Small intestine (tissue), 7 donors: Measurements from ENCODE around the gene NT5M. TPM values are rescaled to one million over a fixed set of nuclear protein-coding genes. Genes with fewer than 3 reads are reported as not detected.

Experiments
- DNase-seq, 2 donors: peaks; one replicate each; pipeline versions ENCODE4 v3.0.0 to v3.0.0-alpha.2; 2013
- FAIRE-seq: peaks from 2 replicates; lab custom pipeline; 2012; peaks lifted over from hg19 to GRCh38; lab: Jason Lieb, UNC
- H3K27ac ChIP-seq, 3 donors: one replicate each; pipeline ENCODE4 v1.5.1; 2013; ENCODE audit warnings: low read length in 2 of 3, mild to moderate bottlenecking in 2 of 3, control low read depth in 1 of 3, inconsistent platforms in 1 of 3, low read depth in 1 of 3, moderate library complexity in 1 of 3
- H3K27me3 ChIP-seq, 3 donors: one replicate each; pipeline ENCODE4 v1.6.1; 2013; ENCODE audit warnings: low read length in 3 of 3, inconsistent platforms in 1 of 3; ENCODE audit not compliant: control insufficient read depth in 3 of 3, insufficient read depth in 3 of 3
- H3K36me3 ChIP-seq, 3 donors: one replicate each; pipeline ENCODE4 v1.6.1; 2013; ENCODE audit warnings: low read length in 3 of 3, inconsistent platforms in 1 of 3, low read depth in 1 of 3, mild to moderate bottlenecking in 1 of 3, moderate library complexity in 1 of 3; ENCODE audit not compliant: control insufficient read depth in 3 of 3, insufficient read depth in 2 of 3
- H3K4me1 ChIP-seq, 3 donors: one replicate each; pipeline ENCODE4 v1.6.1; 2013; ENCODE audit warnings: low read length in 2 of 3, inconsistent platforms in 1 of 3, low read depth in 1 of 3, mild to moderate bottlenecking in 1 of 3, moderate library complexity in 1 of 3; ENCODE audit not compliant: control insufficient read depth in 3 of 3, insufficient read depth in 2 of 3
- H3K4me3 ChIP-seq, 3 donors: one replicate each; pipeline ENCODE4 v1.5.1; 2013; ENCODE audit warnings: low read length in 3 of 3, control low read depth in 1 of 3, inconsistent platforms in 1 of 3, low read depth in 1 of 3, mild to moderate bottlenecking in 1 of 3, moderate library complexity in 1 of 3
- H3K9me3 ChIP-seq, 2 donors: one replicate each; pipeline ENCODE4 v1.6.1; 2013; ENCODE audit warnings: low read depth in 1 of 2, low read length in 1 of 2; ENCODE audit not compliant: control insufficient read depth in 2 of 2, insufficient read depth in 1 of 2
- WGBS, 3 donors: extraction: QIAGEN DNeasy Blood & Tissue Kit; methylation state at CpG; one replicate each; pipeline ENCODE4 v1.1.7; 2013; 5-methylcytosine and 5-hydroxymethylcytosine counted together
- polyA plus RNA-seq, 4 donors: library from polyadenylated mRNA; stranded (reverse) in 3 of 4; unstranded in 1 of 4; fragments of 200-250 nt in 3 of 4; fragments of 120-200 nt in 1 of 4; gene quantifications; one replicate each; pipeline versions ENCODE4 v1.2.1 to v1.2.3, GENCODE V29; 2013
- donor health status: healthy with polysubstance abuse.
- donor health status: control.
- donor health status: control.
- donor health status: Bipolar disorder and iron deficiency.
- donor health status: healthy.

The NT5M gene
- polyA plus RNA-seq, 4 donors = 0.54 to 2.1 (median 1.6) TPM; not detected in 1

DNA sequence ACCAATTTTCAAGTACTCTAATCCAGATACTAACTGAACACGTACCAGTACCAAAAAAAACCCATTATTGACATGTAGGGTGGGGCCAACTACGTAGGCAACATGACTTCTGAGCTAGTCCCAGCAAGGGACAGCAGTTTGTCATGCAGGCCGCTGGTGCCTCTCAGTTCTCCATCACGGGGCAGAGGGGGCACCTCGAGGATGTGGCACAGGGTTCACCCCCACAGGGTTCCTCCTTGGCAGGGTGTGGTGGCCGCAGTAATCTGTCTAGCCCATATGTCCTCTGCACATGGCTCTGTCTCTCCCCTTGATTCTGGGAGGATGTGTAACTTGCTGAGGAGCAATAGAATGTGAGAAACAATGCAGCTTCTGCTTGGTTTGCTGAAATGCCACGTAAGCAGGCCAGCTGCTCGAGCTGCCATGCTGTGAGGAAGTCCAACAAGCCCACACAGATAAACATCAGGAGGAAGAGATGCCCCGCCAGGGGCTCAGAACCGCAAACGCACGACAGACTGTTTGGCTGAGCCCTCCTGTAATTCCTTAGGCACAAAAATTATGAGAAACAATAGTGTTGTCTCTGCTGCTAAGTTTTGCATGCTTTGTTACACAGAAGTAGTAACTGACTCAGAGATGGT, 62.4 kb downstream of the NT5M start:
- H3K9me3 ChIP-seq = peaks cover 0 to 3% of the 10 kb centered on the region in 2 donors
- DNase-seq (no peak), FAIRE-seq (no peak)
- H3K27me3 ChIP-seq = peaks cover 0 to 3% (median 0%) of the 10 kb centered on the region in 3 donors
- 81 to 88% (median 85%) methylated on average over 12 of the region's 12 CpGs for WGBS, 3 donors
- H3K36me3 ChIP-seq = no peaks in the 10 kb centered on the region
- no peaks in the 10 kb centered on the region for H3K4me1 ChIP-seq
- H3K27ac ChIP-seq = no peak overlapping the region
- no peak overlapping the region for H3K4me3 ChIP-seq

DNA sequence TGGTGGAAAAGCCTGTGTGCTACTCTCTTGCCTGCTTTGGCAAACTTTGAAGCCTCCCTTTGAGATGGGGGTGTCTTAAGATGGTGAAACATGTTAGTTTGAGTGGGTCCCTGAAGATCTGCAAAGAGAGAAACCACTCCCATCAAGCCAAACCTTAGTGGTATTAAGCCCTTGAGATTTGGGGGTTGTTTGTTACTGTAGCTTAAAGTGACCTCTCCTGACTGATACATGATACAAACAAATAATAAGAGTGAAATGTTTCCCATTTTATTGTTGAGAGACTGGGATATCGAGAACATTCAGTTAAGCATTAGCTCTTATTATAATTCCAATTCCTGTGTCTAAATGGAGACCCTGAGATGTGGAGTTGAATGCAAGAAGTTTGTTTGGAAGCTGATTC, 63.1 kb downstream of the NT5M start:
- Histone ChIP-seq H3K27ac (no peak overlapping the region), H3K27me3 (peaks cover 0 to 3% (median 0%) of the 10 kb centered on the region in 3 donors), H3K4me1 (peaks cover 0 to 1% (median 0%) of the 10 kb centered on the region in 3 donors), H3K36me3 (no peaks in the 10 kb centered on the region), H3K9me3 (peaks cover 0 to 3% of the 10 kb centered on the region in 2 donors), H3K4me3 (no peak overlapping the region)
- 86 to 96% (median 96%) methylated on average over 1 of the region's 1 CpG for WGBS, 3 donors
- no peak for DNase-seq
- no peak for FAIRE-seq

DNA sequence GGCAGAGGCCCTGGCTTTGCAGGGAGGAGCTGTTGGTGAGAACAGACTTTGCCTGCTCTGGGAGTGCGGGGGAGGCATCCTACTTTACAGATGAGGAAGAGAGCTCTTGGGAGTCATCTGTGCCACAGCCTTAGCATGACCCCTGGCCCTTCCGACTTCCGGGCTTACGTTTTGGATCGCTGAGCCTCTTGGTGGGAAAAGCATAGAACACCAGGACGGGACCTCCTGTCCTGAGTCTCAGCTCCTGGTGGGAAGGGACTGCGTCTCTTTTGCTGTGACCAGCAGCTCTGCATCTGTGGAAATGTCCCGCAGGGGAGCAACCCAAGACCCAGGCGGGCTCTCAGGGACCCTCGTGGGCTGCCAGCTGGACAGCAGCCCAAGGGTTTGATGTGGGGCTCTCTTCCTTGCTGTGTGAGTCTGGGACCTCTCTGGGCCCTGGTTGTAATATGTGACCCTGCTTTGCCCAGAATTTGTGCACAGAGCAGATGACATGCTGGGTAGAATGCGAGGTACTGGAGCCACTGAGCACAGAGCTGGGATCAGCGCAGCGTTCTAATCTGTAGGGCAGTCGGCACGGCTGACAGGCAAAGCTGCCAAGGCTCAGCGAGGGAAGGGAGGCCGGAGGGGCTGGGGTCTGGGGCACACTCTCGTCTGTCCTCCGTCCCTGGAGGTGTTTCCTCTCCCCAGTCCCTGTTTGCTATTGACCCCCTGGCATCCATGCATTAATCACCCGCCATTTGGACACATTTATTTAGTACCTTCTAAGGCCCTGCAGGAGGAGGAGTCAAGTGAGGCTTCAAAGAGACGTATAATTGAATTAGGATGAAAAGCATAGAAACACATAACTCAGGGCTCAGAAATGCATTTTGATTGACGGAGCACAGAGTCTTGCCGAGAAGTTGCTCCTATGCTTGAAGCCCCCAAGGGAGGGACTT, 64.0 kb downstream of the NT5M start:
- FAIRE-seq = no peak

DNA sequence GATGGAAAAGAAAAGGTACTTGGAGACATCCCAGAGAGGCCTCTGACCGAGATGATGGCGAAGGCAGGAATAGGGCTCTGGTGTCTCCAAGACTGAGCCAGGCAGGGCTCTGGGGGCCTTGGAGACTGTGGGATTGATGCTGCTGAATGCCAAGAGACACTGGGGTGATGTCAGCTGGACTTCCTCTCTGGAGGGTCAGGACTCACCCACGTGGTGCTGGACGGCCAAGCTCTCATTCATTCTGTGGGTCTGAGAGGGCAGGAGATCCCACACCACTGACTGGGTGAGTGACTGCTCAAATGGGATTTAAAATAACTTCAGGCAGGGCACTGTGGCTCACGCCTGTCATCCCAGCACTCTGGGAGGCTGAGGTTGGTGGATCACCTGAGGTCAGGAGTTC, 64.8 kb downstream of the NT5M start:
- H3K4me3 ChIP-seq = no peak overlapping the region
- FAIRE-seq = no peak
- H3K9me3 ChIP-seq = peaks cover 0 to 3% of the 10 kb centered on the region in 2 donors
- H3K27me3 ChIP-seq = peaks cover 0 to 3% (median 0%) of the 10 kb centered on the region in 3 donors
- DNase-seq = no peak
- H3K36me3 ChIP-seq = no peaks in the 10 kb centered on the region
- H3K4me1 ChIP-seq = peaks cover 0 to 7% (median 0%) of the 10 kb centered on the region in 3 donors
- 71 to 79% (median 75%) methylated on average over 5 of the region's 5 CpGs for WGBS, 3 donors
- H3K27ac ChIP-seq = no peak overlapping the region

More for the DNA sequence above, 64.0 kb downstream of the NT5M start:
- no peaks in the 10 kb centered on the region for H3K36me3 ChIP-seq
- H3K27me3 ChIP-seq = peaks cover 0 to 3% (median 0%) of the 10 kb centered on the region in 3 donors
- WGBS, 3 donors = 81 to 94% (median 86%) methylated on average over 23 of the region's 23 CpGs
- no peak overlapping the region for H3K4me3 ChIP-seq
- H3K4me1 ChIP-seq = peaks cover 0 to 7% (median 0%) of the 10 kb centered on the region in 3 donors
- no peak for DNase-seq
- H3K27ac ChIP-seq = no peak overlapping the region
- H3K9me3 ChIP-seq = peaks cover 0 to 3% of the 10 kb centered on the region in 2 donors

DNA sequence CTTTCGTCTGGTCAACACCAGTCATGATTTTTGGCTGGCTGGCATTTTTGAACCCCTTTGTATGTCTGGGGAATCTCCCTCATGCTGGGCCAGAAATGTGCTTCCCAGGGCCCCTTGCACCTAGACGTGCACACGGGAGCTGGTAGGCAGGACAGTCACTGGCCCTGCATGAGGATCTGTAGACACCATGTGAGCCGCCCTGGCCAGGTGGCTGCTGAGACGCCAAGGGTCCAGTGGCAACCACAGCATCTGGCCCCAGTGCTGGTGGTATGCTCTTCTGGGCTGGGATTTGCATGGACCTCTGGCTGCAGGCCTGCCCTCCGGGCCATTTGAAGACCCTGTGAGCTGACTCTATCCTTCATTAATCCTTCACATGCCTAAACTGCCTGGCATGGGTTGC, 67.5 kb downstream of the NT5M start:
- no peak for FAIRE-seq

DNA sequence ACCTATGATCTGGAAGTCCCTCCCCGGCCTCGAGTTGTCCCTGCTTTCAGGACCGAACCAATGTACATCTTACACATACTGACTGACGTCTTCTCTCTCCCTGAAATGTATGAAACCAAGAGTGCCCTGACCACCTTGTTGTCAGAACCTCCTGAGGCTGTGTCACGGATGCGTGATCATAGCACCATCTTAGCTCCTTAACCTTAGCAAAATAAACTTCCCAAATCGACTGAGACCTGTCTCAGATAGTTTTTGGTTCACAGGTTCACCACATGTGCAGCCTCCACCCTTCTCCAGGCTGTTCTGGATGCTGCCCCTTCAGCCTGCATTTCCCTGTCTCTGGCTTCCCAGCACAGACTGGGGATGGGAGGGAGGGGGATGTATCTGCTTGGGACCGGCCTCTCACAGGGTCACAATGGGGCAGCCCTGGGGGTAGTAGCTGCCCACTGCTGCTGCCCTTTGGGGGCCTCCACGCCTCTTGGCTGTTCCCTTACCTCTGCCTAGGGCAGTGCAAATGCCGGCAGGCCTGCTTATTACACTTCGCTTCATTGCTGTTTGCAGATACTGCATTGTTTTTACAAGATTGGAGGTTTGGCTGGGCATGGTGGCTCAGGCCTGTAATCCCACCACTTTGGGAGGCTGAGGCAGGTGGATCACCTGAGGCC, 69.8 kb downstream of the NT5M start:
- no peak for FAIRE-seq
- no peak overlapping the region for H3K4me3 ChIP-seq
- no peaks in the 10 kb centered on the region for H3K27me3 ChIP-seq
- DNase-seq = no peak
- peaks cover 0 to 7% (median 0%) of the 10 kb centered on the region in 3 donors for H3K4me1 ChIP-seq
- WGBS, 3 donors = 77 to 84% (median 80%) methylated on average over 11 of the region's 11 CpGs
- H3K27ac ChIP-seq = no peak overlapping the region
- H3K36me3 ChIP-seq = no peaks in the 10 kb centered on the region
- H3K9me3 ChIP-seq = no peaks in the 10 kb centered on the region

More for the DNA sequence above, 67.5 kb downstream of the NT5M start:
- Histone ChIP-seq H3K9me3 (peaks cover 0 to 1% of the 10 kb centered on the region in 2 donors), H3K4me3 (no peak overlapping the region), H3K27me3 (peaks cover 0 to 3% (median 0%) of the 10 kb centered on the region in 3 donors), H3K27ac (no peak overlapping the region), H3K36me3 (no peaks in the 10 kb centered on the region), H3K4me1 (peaks cover 0 to 7% (median 0%) of the 10 kb centered on the region in 3 donors)
- WGBS, 3 donors = 90 to 98% (median 90%) methylated on average over 6 of the region's 6 CpGs
- DNase-seq = no peak

DNA sequence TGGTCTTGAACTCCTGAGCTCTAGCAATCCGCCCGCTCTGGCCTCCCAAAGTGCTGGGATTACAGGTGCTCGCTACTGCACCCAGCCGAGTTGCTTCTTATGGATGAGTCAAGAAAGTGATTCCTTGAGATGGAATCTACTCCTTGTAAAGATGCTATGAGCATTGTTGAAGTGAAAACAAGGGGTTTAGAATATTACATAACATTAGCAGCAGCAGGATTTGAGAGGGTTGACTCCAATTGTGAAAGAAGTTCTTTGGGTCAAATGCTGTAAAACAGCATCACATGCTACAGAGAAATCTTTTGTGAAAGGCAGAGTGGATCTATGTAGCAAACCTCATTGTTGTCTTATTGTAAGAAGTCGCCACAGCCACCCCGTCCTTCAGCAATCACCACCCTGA, 72.7 kb downstream of the NT5M start:
- Histone ChIP-seq H3K4me3 (no peak overlapping the region), H3K36me3 (no peaks in the 10 kb centered on the region), H3K27me3 (peaks cover 0 to 15% (median 0%) of the 10 kb centered on the region in 3 donors), H3K4me1 (peaks cover 0 to 7% (median 0%) of the 10 kb centered on the region in 3 donors), H3K27ac (no peak overlapping the region), H3K9me3 (no peaks in the 10 kb centered on the region)
- DNase-seq (no peak), FAIRE-seq (no peak)
- WGBS, 3 donors = 84 to 97% (median 89%) methylated on average over 6 of the region's 6 CpGs

DNA sequence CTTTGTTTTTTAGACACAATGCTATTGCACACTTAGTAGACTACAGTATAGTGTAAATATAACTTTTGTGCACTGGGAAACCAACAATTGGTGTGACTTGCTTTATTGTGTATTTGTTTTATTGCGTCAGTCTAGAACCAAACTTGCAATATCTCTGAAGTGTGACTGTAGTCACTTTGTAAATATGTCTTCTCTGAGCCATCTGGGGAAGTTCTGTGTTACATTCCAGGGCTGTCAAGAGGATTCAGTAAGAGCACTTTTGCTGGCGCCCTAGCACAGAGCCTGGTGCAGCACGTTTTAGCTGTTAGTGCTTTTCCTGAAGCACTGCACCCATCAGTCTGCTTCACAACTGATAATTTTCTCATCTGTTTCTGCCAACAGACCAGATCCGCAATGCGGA, 73.2 kb downstream of the NT5M start:
- H3K36me3 ChIP-seq = no peaks in the 10 kb centered on the region
- H3K27ac ChIP-seq = no peak overlapping the region
- 74 to 87% (median 82%) methylated on average over 5 of the region's 5 CpGs for WGBS, 3 donors
- peaks cover 0 to 18% (median 0%) of the 10 kb centered on the region in 3 donors for H3K27me3 ChIP-seq
- DNase-seq (no peak), FAIRE-seq (no peak)
- H3K9me3 ChIP-seq = no peaks in the 10 kb centered on the region
- H3K4me3 ChIP-seq = no peak overlapping the region
- peaks cover 0 to 4% (median 0%) of the 10 kb centered on the region in 3 donors for H3K4me1 ChIP-seq
